HepG2 (cell line): ENCODE results near the gene LIPT1. TPM values are rescaled to one million over a fixed set of nuclear protein-coding genes. Genes with fewer than 3 reads are reported as not detected.

Experiments
- ARHGAP35 ChIP-seq: sonication (generic); formaldehyde crosslinking; IDR thresholded peaks from 2 replicates; pipeline ENCODE4 v1.9.0; 2022; ENCODE audit warnings: mild to moderate bottlenecking, inconsistent platforms, moderate library complexity, missing genetic modification reagents, borderline replicate concordance
- ATF4 ChIP-seq, 2 experiments: fragments of 450-650 bp in 1 of 2; sonication (generic) in 1 of 2; formaldehyde crosslinking; IDR thresholded peaks; 2 replicates each; pipeline versions ENCODE4 v1.5.0 to v1.8.0; 2020 to 2022; ENCODE audit warnings: mild to moderate bottlenecking in 1 of 2, missing genetic modification reagents in 1 of 2
- CEBPB ChIP-seq: IDR thresholded peaks from 2 replicates; pipeline ENCODE4 v1.6.1; 2011; ENCODE audit warnings: low read depth, low read length, improper control_type of control experiment, borderline replicate concordance
- FUBP1 ChIP-seq: sonication (generic); formaldehyde crosslinking; IDR thresholded peaks from 2 replicates; pipeline ENCODE4 v1.5.1; 2020; ENCODE audit warnings: missing genetic modification reagents, mild to moderate bottlenecking, borderline replicate concordance
- KLF6 ChIP-seq: IDR thresholded peaks from 2 replicates; pipeline ENCODE4 v1.8.0; 2016; ENCODE audit warnings: missing biosample characterization, missing genetic modification reagents
- MAFG ChIP-seq: sonication (generic); formaldehyde crosslinking; IDR thresholded peaks from 2 replicates; pipeline ENCODE4 v1.5.1; 2020; ENCODE audit warnings: mild to moderate bottlenecking, missing genetic modification reagents
- MLLT10 ChIP-seq: sonication (generic); formaldehyde crosslinking; IDR thresholded peaks from 2 replicates; pipeline ENCODE4 v1.4.0; 2020; ENCODE audit warnings: missing genetic modification reagents
- MXD3 ChIP-seq: IDR thresholded peaks from 2 replicates; pipeline ENCODE4 v1.6.1; 2016; ENCODE audit warnings: mild to moderate bottlenecking, missing biosample characterization, missing genetic modification reagents
- NFYC ChIP-seq: IDR thresholded peaks from 2 replicates; pipeline ENCODE4 v1.6.1; 2016; ENCODE audit warnings: missing genetic modification reagents, missing compliant biosample characterization
- NR0B2 ChIP-seq: sonication (generic); formaldehyde crosslinking; IDR thresholded peaks from 2 replicates; pipeline ENCODE4 v1.4.0; 2020; ENCODE audit warnings: mild to moderate bottlenecking, missing genetic modification reagents
- PRDM10 ChIP-seq: sonication (generic); formaldehyde crosslinking; IDR thresholded peaks from 2 replicates; pipeline ENCODE4 v1.4.0; 2020; ENCODE audit warnings: low read depth, missing genetic modification reagents
- PRDM4 ChIP-seq: sonication (generic); formaldehyde crosslinking; IDR thresholded peaks from 2 replicates; pipeline ENCODE4 v1.9.0; 2021; ENCODE audit warnings: missing genetic modification reagents, borderline replicate concordance
- SMC3 ChIP-seq: IDR thresholded peaks from 2 replicates; pipeline ENCODE4 v1.6.1; 2011; ENCODE audit warnings: low read length, improper control_type of control experiment
- TRIM24 ChIP-seq: sonication (generic); formaldehyde crosslinking; IDR thresholded peaks from 2 replicates; pipeline ENCODE4 v1.8.0; 2022; ENCODE audit warnings: mild to moderate bottlenecking, missing genetic modification reagents
- ZNF350 ChIP-seq: sonication (generic); formaldehyde crosslinking; IDR thresholded peaks from 2 replicates; pipeline ENCODE4 v1.4.0; 2020; ENCODE audit warnings: mild to moderate bottlenecking, low read depth, missing genetic modification reagents, borderline replicate concordance
- ZNF670 ChIP-seq: sonication (generic); formaldehyde crosslinking; IDR thresholded peaks from 2 replicates; pipeline ENCODE4 v1.8.0; 2022; ENCODE audit warnings: mild to moderate bottlenecking, missing genetic modification reagents, borderline replicate concordance
- ZNF850 ChIP-seq: sonication (generic); formaldehyde crosslinking; conservative IDR thresholded peaks from 2 replicates; pipeline ENCODE4 v1.9.0; 2021; ENCODE audit warnings: mild to moderate bottlenecking, missing genetic modification reagents
- polyA plus RNA-seq, 8 experiments: library from polyadenylated mRNA; depleted of rRNA in 3 of 8; stranded (reverse) in 7 of 8; unstranded in 1 of 8; fragments of >200 nt; fragmentation: Illumina TruSeq in 4 of 8; extraction: Trizol in 4 of 8; gene quantifications; 2 replicates each; pipeline versions ENCODE4 v1.2.1 to v1.2.3, GENCODE V29; 2011 to 2016; ENCODE audit warnings: low read depth in 4 of 8, missing spikeins in 1 of 8, mixed read lengths in 1 of 8; ENCODE audit not compliant: insufficient read depth in 1 of 8
- total RNA-seq, 5 experiments: library from RNA; depleted of rRNA; stranded (reverse); fragments of >200 nt; fragmentation: Illumina TruSeq; extraction: Trizol; gene quantifications; 2 replicates each; pipeline ENCODE4 v1.2.3, GENCODE V29; 2016; ENCODE audit warnings: low read depth in 1 of 5

Gene LIPT1
- total and polyA plus RNA-seq, 2 of the 13 experiments (the other 11 are each of a cell fraction or from before 2014, with no cell fraction given), result 8.0 to 9.6 TPM

GRCh38 chr2:99154643-99155536, at the start of gene LIPT1, which contains the start of gene TSGA10 (continued):
- TF ChIP-seq PRDM4 (CRISPR knock-in tag) (no peak), PRDM10 (CRISPR knock-in tag) (peak; percentile 89), CEBPB (no peak), TRIM24 (CRISPR knock-in tag) (no peak), MXD3 (CRISPR knock-in tag) (peak; percentile 99), NR0B2 (CRISPR knock-in tag) (peak; percentile 90; the same call in 1 of the 2 replicates), FUBP1 (no peak; the same call in 1 of the 2 replicates), MLLT10 (CRISPR knock-in tag) (0 out of 2 replicates have a peak, but pooled peaks have one; percentile 42), ATF4 (CRISPR knock-in tag; IDR thresholded peaks at IDR 0.05) (peak in 1 of 2 experiments; percentile 83; a peak in 2 of 4 replicates), SMC3 (peak; percentile 38), MAFG (CRISPR knock-in tag) (no peak), KLF6 (peak; percentile 97), ZNF350 (CRISPR knock-in tag) (peak; percentile 99), ZNF850 (CRISPR knock-in tag) (no peak), NFYC (CRISPR knock-in tag) (peak; percentile 61; the same call in 1 of the 2 replicates), ARHGAP35 (peak; percentile 75; the same call in 1 of the 2 replicates), ZNF670 (CRISPR knock-in tag) (peak; percentile 94)
